Measurements from ENCODE around the gene NOP10.

The NOP10 gene

DNA sequence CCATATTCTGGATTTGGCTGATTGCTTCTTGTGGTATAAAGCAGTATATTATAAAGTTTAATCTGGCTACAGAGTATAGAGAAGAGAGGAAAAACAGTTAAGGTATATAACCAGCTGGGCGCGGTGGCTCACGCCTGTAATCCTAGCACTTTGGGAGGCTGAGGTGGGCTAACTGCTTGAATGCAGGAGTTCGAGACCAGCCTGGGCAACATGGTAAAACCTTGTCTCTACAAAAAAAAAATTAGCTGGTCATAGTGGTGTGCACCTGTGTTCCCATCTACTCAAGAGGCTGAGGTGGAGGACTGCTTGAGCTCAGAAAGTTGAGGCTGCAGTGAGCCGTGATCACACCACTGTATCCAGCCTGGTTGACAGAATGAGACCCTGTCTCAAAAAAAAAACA is 12.7 kb downstream of the NOP10 start:
- DNase-seq: no peak

GRCh38 chr15:34329006-34329405 is 13.9 kb downstream of the NOP10 start:
- no peak for DNase-seq

DNA sequence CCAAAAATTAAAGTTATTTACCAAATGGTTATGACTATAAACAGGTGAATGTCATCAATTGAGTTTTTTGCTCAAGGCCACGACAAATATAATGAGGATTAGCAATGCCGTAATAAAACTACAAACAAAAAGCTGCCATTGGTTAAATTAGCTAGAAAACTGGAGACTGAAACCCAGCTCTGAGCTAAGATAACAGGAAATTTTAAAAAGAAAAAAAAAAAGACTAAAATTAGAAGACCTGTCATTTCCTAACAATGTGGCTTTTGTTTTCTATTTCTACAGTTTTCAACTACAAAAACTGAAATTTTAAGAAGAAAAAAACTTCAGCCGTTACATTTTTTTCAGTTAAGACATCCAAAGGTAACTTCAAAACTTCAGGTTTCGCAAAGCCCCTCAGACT is 15.0 kb downstream of the NOP10 start:
- DNase-seq: no peak

DNA sequence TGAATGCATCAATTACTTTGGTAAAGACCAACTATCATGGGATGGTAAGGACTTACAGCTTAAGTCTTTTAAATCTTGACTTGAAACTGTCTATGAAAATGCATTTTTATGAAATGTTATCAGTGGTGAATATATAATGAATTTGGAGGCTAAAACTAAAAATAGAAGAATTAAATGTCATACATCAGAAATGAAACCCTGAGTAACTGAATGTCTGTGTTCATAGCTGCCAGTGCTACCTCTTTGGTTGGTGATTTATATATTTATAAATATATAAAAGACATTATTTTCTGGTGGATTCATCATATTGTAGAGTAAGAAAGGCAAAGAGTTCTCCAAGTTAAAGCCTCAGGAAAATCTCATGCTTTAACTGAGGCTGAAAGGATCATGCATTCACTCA is 17.6 kb downstream of the NOP10 start:
- no peak for DNase-seq

DNA sequence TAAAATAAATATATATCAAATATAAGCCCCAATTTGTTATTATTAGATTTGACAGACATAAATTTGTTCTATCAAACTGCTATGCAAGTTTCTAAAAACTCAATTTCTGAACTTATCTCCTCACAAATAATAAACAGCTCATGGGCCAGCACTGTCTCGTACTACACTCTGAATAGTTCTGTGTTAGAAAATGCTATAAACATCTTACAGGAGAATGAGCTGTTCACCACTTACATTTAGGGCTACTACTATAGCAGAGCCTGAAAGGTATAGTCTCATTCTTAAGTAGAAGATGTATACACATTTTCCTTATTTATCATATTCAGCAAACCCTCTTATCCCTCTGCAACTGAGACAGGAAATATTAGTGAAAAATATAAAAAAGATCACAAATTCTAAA is 18.0 kb downstream of the NOP10 start:
- DNase-seq: no peak

- DNase-seq: no peak
Observed at GRCh38 chr15:34323217-34323616, 19.7 kb downstream of the NOP10 start.

DNA sequence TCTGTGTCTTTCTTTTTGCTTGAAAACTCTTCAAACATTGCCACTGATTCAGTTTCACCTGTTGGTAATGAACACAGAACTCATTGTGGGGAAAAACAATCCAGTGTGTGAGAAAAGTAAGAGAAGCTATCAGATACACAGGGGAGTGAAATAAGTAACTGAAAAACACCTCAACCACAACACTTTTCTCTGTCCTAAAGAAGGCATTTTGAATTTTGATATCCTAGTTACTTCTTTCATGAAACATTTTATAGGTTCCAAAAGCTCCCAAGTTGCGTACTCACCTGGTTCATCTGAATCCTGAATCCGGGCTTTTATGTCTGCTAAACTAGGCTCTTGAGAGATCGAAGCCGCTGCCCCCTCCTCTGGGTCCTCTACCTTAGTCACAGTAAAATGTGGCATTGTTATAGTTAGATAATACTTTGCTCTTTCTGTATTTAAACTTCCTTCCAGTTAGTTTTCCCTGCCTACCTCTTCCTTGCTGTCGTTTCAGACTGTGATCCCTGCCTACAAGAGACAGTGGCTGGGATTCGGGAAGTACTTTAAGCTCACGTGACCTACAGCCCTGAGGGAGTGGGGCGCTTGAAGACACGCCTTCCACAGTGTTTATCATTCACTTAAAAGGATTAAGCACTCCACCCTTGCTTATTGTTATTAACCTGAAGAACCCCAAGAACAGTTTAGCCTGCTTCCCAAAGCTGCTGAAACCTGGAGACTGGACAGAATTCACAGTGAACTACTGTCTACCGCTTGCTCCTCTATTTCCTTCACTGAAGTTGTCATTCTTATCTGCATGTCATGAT is 24.5 kb downstream of the NOP10 start:
- no peak for DNase-seq

GRCh38 chr15:34314491-34315490 is 28.1 kb downstream of the NOP10 start:
- DNase-seq: no peak

GRCh38 chr15:34311563-34311962 is 31.4 kb downstream of the NOP10 start:
- DNase-seq: no peak

DNA sequence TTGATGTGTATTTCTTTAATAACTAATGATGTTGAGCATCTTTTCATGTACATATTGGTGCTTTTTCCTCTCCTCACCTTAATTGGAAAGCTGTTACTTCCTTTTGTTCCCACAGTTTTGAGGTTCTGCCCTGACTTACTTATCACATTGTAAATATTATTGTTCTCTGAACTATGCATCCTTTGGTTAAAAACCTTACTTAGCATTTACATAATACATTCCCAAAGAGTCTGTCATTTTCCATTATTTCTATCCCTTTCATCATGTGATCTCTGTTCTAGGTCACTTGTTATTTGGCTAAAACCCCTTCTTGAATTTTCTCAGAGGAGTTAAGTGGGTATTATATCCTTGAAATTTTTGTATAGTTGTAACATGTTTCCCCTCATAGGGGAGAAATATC is 38.3 kb downstream of the NOP10 start:
- DNase-seq: no peak

DNA sequence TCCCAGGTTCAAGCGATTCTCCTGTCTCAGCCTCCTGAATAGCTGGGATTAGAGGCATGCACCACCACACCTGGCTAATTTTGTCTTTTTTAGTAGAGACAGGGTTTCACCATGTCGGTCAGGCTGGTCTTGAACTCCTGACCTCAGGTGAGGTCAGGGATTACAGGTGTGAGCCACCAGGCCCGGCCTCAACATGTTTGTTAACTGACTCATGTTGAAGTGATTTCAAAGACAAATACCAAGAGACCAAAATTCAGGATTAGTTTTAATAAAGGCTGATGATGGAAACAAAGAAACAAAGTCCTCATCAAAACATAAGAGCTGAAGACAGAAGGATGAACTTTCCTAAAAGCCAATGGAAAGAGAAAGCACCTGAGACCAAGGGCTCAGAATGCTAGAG is 41.9 kb downstream of the NOP10 start:
- no peak for DNase-seq

DNA sequence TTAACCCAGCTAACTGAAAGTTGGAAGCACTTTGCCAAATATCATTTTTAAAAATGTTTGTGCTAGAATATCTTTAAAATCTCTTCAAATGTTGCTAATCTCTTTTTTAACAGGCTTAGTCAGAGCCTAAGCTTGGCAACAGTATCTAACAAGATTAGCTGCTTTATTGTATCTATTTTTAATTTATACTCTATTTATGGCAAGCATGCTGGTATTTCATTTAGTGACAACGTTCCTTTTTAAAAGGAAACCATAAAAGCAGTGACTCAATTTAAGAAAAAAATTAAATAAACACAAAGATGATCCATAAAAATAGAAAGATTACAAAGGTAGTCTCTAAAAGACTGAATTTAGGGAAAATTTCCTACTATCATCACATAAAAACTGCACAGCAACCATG is 45.9 kb downstream of the NOP10 start:
- DNase-seq: no peak

DNA sequence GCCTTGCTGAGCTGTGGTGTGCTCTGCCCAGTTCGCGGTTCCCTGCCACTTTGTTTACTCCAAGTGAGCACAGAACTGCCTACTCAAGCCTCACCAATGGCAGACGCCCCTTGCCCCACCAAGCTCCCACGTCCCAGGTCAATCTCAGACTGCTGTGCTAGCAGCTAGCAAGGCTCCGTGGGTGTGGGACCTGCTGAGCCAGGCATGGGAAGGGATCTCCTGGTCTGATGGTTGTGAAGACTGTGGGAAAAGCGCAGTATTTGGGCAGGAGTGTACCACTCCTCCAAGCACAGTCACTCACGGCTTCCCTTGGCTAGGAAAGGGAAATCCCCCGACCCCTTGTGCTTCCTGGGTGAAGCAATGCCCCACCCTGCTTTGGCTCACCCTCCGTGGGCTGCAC is 50.3 kb downstream of the NOP10 start:
- DNase-seq: no peak

Measured in right forelimb (tissue), 1 donor.